Common myeloid progenitor, CD34-positive (primary cell): ENCODE results near the gene BRD1.

Experiments used
- CTCF ChIA-PET: fragments of 350-600 bp; sonication (Branson Sonifier 250); formaldehyde crosslinking; loops from one replicate; lab custom pipeline; 2021; ENCODE audit warnings: antibody characterized with exemption; lab: Charles Lee
- POLR2A ChIA-PET: fragments of 350-600 bp; sonication (Branson Sonifier 250); formaldehyde crosslinking; loops from one replicate; lab custom pipeline; 2021; ENCODE audit warnings: antibody characterized with exemption; lab: Charles Lee
- DNase-seq, 3 donors: peaks; one replicate each; pipeline versions ENCODE4 v3.0.0 to v3.0.0-alpha.2; 2013
- H3K27ac ChIP-seq, 2 experiments: 1 replicate in 1 of 2; 2 replicates in 1 of 2; pipeline ENCODE4 v1.7.0; 2013; ENCODE audit warnings: inconsistent platforms in 2 of 2, low read length in 2 of 2, mild to moderate bottlenecking in 2 of 2, low read depth in 1 of 2, moderate library complexity in 1 of 2; ENCODE audit not compliant: severe bottlenecking in 2 of 2, insufficient read depth in 1 of 2, poor library complexity in 1 of 2
- H3K27me3 ChIP-seq, 5 experiments: replicated peaks in 2 of 5; 1 replicate in 3 of 5; 2 replicates in 2 of 5; pipeline versions ENCODE4 v1.6.1 to v1.7.0; 2013; ENCODE audit warnings: low read length in 4 of 5, mild to moderate bottlenecking in 2 of 5, moderate library complexity in 2 of 5, inconsistent platforms in 1 of 5; ENCODE audit not compliant: insufficient read depth in 5 of 5, control insufficient read depth in 4 of 5
- H3K36me3 ChIP-seq, 4 experiments: 1 replicate in 2 of 4; 2 replicates in 2 of 4; pipeline versions ENCODE4 v1.6.1 to v1.7.0; 2013; ENCODE audit warnings: low read length in 3 of 4, control low read depth in 1 of 4, mild to moderate bottlenecking in 1 of 4; ENCODE audit not compliant: control insufficient read depth in 4 of 4, insufficient read depth in 4 of 4
- H3K4me1 ChIP-seq, 4 experiments: 1 replicate in 3 of 4; 2 replicates in 1 of 4; pipeline versions ENCODE4 v1.6.1 to v1.7.1; 2013; ENCODE audit warnings: low read length in 3 of 4, mild to moderate bottlenecking in 3 of 4, control low read depth in 1 of 4, inconsistent platforms in 1 of 4, moderate library complexity in 1 of 4; ENCODE audit not compliant: control insufficient read depth in 4 of 4, insufficient read depth in 4 of 4; ENCODE audit errors: control extremely low read depth in 1 of 4
- H3K4me3 ChIP-seq, 7 experiments: 1 replicate in 4 of 7; 2 replicates in 3 of 7; pipeline versions ENCODE4 v1.5.1 to v1.7.0; 2013; ENCODE audit warnings: mild to moderate bottlenecking in 7 of 7, low read length in 6 of 7, moderate library complexity in 6 of 7, inconsistent platforms in 2 of 7, low read depth in 2 of 7, control low read depth in 1 of 7; ENCODE audit not compliant: insufficient read depth in 4 of 7, control insufficient read depth in 1 of 7; ENCODE audit errors: extremely low read depth in 1 of 7
- H3K9me3 ChIP-seq, 5 experiments: 1 replicate in 4 of 5; 2 replicates in 1 of 5; pipeline versions ENCODE4 v1.6.1 to v1.7.1; 2013; ENCODE audit warnings: low read length in 4 of 5, mild to moderate bottlenecking in 2 of 5, inconsistent platforms in 1 of 5, low read depth in 1 of 5, moderate library complexity in 1 of 5; ENCODE audit not compliant: control insufficient read depth in 4 of 5, insufficient read depth in 2 of 5; ENCODE audit errors: control extremely low read depth in 1 of 5
- WGBS: methylation state at CpG from one replicate; pipeline ENCODE4 v1.1.5; 2013; ENCODE audit not compliant: insufficient coverage; 5-methylcytosine and 5-hydroxymethylcytosine counted together

The BRD1 gene

GRCh38 chr22:49752598-49753091 is 75.0 kb downstream of the BRD1 start:
- ChIA-PET POLR2A (no interaction called here), CTCF (interaction anchor here (0.9 kb wide), 1 partner anchor 15 kb away, joined by 3 read pairs; no protein-coding TSS in a partner anchor)
- DNase-seq = peak in 1 of 3 donors; percentile 30
- H3K4me3 ChIP-seq = no peak overlapping the region
- H3K9me3 ChIP-seq = peaks cover 0 to 10% (median under 1%) of the 10 kb centered on the region in 5 experiments
- H3K27ac ChIP-seq = no peak overlapping the region
- peaks cover 0 to 18% (median 15%) of the 10 kb centered on the region in 4 experiments for H3K4me1 ChIP-seq
- WGBS = 87% methylated on average over 18 of the region's 21 CpGs
- H3K27me3 ChIP-seq = no peaks in the 10 kb centered on the region
- no peaks in the 10 kb centered on the region for H3K36me3 ChIP-seq

GRCh38 chr22:49751966-49752597 is 75.6 kb downstream of the BRD1 start:
- Histone ChIP-seq H3K4me3 (no peak overlapping the region), H3K27ac (no peak overlapping the region), H3K27me3 (no peaks in the 10 kb centered on the region), H3K9me3 (peaks cover 0 to 14% (median 2%) of the 10 kb centered on the region in 5 experiments), H3K4me1 (peaks cover 0 to 18% (median 15%) of the 10 kb centered on the region in 4 experiments), H3K36me3 (no peaks in the 10 kb centered on the region)
- 98% methylated on average over 15 of the region's 17 CpGs for WGBS
- no peak for DNase-seq
- POLR2A ChIA-PET = interaction anchor here (0.6 kb wide), 1 partner anchor 13 kb away, joined by 3 read pairs; no protein-coding TSS in a partner anchor
- CTCF ChIA-PET = no interaction called here

- Histone ChIP-seq H3K4me1 (peaks cover 0 to 18% (median 13%) of the 10 kb centered on the region in 4 experiments), H3K4me3 (no peak overlapping the region), H3K27ac (no peak overlapping the region), H3K27me3 (no peaks in the 10 kb centered on the region), H3K36me3 (no peaks in the 10 kb centered on the region), H3K9me3 (peaks cover 0 to 13% (median 2%) of the 10 kb centered on the region in 5 experiments)
- CTCF ChIA-PET = no interaction called here
- no peak for DNase-seq
- WGBS = 97% methylated on average over 18 of the region's 19 CpGs
- POLR2A ChIA-PET = interaction anchor here (0.6 kb wide), 1 partner anchor 13 kb away, joined by 3 read pairs; no protein-coding TSS in a partner anchor
Observed at GRCh38 chr22:49751318-49751965, 76.2 kb downstream of the BRD1 start.

- H3K36me3 ChIP-seq = no peaks in the 10 kb centered on the region
- no peak for DNase-seq
- peaks cover 2 to 22% (median 4%) of the 10 kb centered on the region in 5 experiments for H3K9me3 ChIP-seq
- CTCF ChIA-PET = no interaction called here
- WGBS = 99% methylated on average over 20 of the region's 24 CpGs
- H3K27ac ChIP-seq = no peak overlapping the region
- H3K27me3 ChIP-seq = no peaks in the 10 kb centered on the region
- peaks cover 0 to 18% (median 11%) of the 10 kb centered on the region in 4 experiments for H3K4me1 ChIP-seq
- POLR2A ChIA-PET = no interaction called here
- no peak overlapping the region for H3K4me3 ChIP-seq
Observed at GRCh38 chr22:49749885-49750510, 77.7 kb downstream of the BRD1 start.

- Histone ChIP-seq H3K36me3 (no peaks in the 10 kb centered on the region), H3K4me1 (peaks cover 0 to 18% (median 11%) of the 10 kb centered on the region in 4 experiments), H3K27me3 (no peaks in the 10 kb centered on the region), H3K4me3 (no peak overlapping the region), H3K9me3 (peaks cover 2 to 25% (median 4%) of the 10 kb centered on the region in 5 experiments), H3K27ac (no peak overlapping the region)
- WGBS = 96% methylated on average over 5 of the region's 9 CpGs
- CTCF ChIA-PET = interaction anchor here (0.5 to 1.1 kb wide), 3 partner anchors 8 to 21 kb away, joined by 3 read pairs; no protein-coding TSS in a partner anchor
- POLR2A ChIA-PET = no interaction called here
- no peak for DNase-seq
Observed at GRCh38 chr22:49749227-49749626, 78.4 kb downstream of the BRD1 start.

- Histone ChIP-seq H3K4me3 (peak overlapping the region in 2 of 7 experiments; percentile 0 to 10), H3K4me1 (peaks cover 0 to 18% (median 11%) of the 10 kb centered on the region in 4 experiments), H3K9me3 (peaks cover 2 to 25% (median 4%) of the 10 kb centered on the region in 5 experiments), H3K27ac (no peak overlapping the region), H3K36me3 (no peaks in the 10 kb centered on the region), H3K27me3 (no peaks in the 10 kb centered on the region)
- WGBS = 50% methylated on average over 2 of the region's 5 CpGs
- ChIA-PET POLR2A (interaction anchor here (0.7 kb wide), 1 partner anchor 13 kb away, joined by 3 read pairs; no protein-coding TSS in a partner anchor), CTCF (interaction anchor here (0.7 to 1.1 kb wide), 3 partner anchors 9 to 13 kb away, joined by 3 to 4 read pairs (median 3); no protein-coding TSS in a partner anchor)
- no peak for DNase-seq
Observed at GRCh38 chr22:49748514-49748913, 79.2 kb downstream of the BRD1 start.
